CD4-positive, CD25-positive, alpha-beta regulatory T cell (primary cell): ENCODE results near the gene PAM16. TPM values are rescaled to one million over a fixed set of nuclear protein-coding genes. Genes with fewer than 3 reads are reported as not detected.
A peak's percentile ranks its signal among the peaks of the same experiment; 100 is the strongest.

ENCODE experiments used
- ATAC-seq, 2 donors: fragments of 150-1000 bp; cut with Tn5 transposase; one replicate each; pipeline ENCODE4 v1.10.0; 2021; ENCODE audit warnings: low read depth in 2 of 2, moderate number of reproducible peaks in 2 of 2, moderate library complexity in 1 of 2
- DNase-seq, 3 donors: peaks; one replicate each; pipeline versions ENCODE4 v3.0.0 to v3.0.0-alpha.2; 2012 to 2022; ENCODE audit warnings: mixed read lengths in 1 of 3
- H3K27ac ChIP-seq: one replicate; pipeline ENCODE4 v1.7.0; 2013; ENCODE audit warnings: mild to moderate bottlenecking, low read length; ENCODE audit not compliant: insufficient read depth, poor library complexity, severe bottlenecking
- H3K27me3 ChIP-seq: one replicate; pipeline ENCODE4 v1.7.0; 2013; ENCODE audit warnings: low read length; ENCODE audit not compliant: control insufficient read depth, insufficient read depth
- H3K36me3 ChIP-seq: one replicate; pipeline ENCODE4 v1.7.0; 2013; ENCODE audit warnings: mild to moderate bottlenecking, low read length, moderate library complexity; ENCODE audit not compliant: control insufficient read depth, insufficient read depth
- H3K4me1 ChIP-seq: 2 replicates; pipeline ENCODE4 v1.7.0; 2013; ENCODE audit warnings: mild to moderate bottlenecking, low read length; ENCODE audit not compliant: insufficient read depth, control insufficient read depth, poor library complexity, severe bottlenecking
- H3K4me3 ChIP-seq: one replicate; pipeline ENCODE4 v1.7.0; 2013; ENCODE audit warnings: low read depth, mild to moderate bottlenecking, low read length, moderate library complexity
- H3K9me3 ChIP-seq, 2 experiments: 1 replicate in 1 of 2; 2 replicates in 1 of 2; pipeline ENCODE4 v1.7.0; 2013; ENCODE audit warnings: low read length in 2 of 2, mild to moderate bottlenecking in 1 of 2, moderate library complexity in 1 of 2; ENCODE audit not compliant: control insufficient read depth in 2 of 2
- H3K27ac Mint-ChIP-seq, 3 donors: one replicate each; pipeline ENCODE4 v1.8.0; 2020 to 2022; ENCODE audit warnings: mild to moderate bottlenecking in 3 of 3, mixed read lengths in 3 of 3, moderate library complexity in 2 of 3
- H3K27me3 Mint-ChIP-seq: one replicate; pipeline ENCODE4 v1.8.0; 2022; ENCODE audit warnings: mild to moderate bottlenecking, mixed read lengths
- H3K36me3 Mint-ChIP-seq: one replicate; pipeline ENCODE4 v1.8.0; 2020; ENCODE audit warnings: mixed read lengths
- H3K4me1 Mint-ChIP-seq, 4 donors: one replicate each; pipeline ENCODE4 v1.8.0; 2020 to 2022; ENCODE audit warnings: mixed read lengths in 4 of 4, mild to moderate bottlenecking in 1 of 4
- H3K4me3 Mint-ChIP-seq, 4 donors: one replicate each; pipeline ENCODE4 v1.8.0; 2020 to 2022; ENCODE audit warnings: mild to moderate bottlenecking in 4 of 4, mixed read lengths in 4 of 4, moderate library complexity in 3 of 4
- H3K9me3 Mint-ChIP-seq, 7 donors: one replicate each; pipeline ENCODE4 v1.8.0; 2020 to 2022; ENCODE audit warnings: mixed read lengths in 7 of 7, mild to moderate bottlenecking in 3 of 7, moderate library complexity in 2 of 7
- polyA plus RNA-seq, 4 donors: library from polyadenylated mRNA; unstranded; fragments of 300-500 nt; fragmentation: Illumina TruSeq; gene quantifications; one replicate each; pipeline ENCODE4 v1.2.3, GENCODE V29; 2021
- total RNA-seq: library from RNA; stranded (reverse); gene quantifications from one replicate; pipeline ENCODE4 v1.2.3, GENCODE V29; 2022

PAM16 gene
- total and polyA plus RNA-seq, 5 donors from 2014 or later: 26.2 to 44.9 (median 39.6) TPM

DNA sequence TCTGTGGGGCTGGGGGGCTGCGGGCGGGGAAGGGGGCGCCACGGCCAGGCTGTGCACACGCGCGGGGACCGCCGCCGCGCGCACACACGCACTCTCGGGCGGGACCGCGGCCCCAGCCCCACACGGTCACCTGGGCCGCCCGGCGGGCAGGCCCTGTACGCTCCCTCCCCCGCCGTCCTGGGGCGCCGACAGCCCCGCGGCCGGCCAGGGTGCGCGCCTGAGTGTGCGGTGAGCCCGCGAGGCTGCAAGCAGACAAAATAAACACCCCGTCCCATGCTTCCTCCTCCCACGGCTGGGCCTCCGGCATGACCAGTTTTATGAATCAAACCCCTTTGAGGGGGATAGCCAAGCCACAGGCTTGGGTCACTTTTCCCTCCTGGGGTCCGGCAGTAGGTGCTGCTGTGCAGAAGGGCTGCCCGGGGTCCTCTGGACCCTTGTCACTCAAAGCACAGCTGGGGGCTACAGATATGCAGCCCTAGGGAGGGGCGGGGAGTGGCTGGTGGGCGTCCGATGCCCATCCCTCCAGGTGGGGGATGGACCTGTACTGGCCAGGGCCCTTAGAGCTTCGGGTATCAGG is 21.0 kb upstream of the PAM16 start:
- ATAC-seq: peak; percentile 32 to 52
- peaks cover 4% of the 10 kb centered on the region for H3K36me3 Mint-ChIP-seq
- H3K27me3 Mint-ChIP-seq: no peaks in the 10 kb centered on the region
- peak overlapping the region; percentile 66 to 86 (median 75) for H3K27ac Mint-ChIP-seq
- peak in 1 of 3 donors; percentile 37 for DNase-seq
- Histone ChIP-seq H3K27me3 (no peaks in the 10 kb centered on the region), H3K36me3 (peaks cover 9% of the 10 kb centered on the region), H3K4me3 (no peak overlapping the region), H3K27ac (peak overlapping the region; percentile 6), H3K4me1 (peaks cover 37% of the 10 kb centered on the region), H3K9me3 (no peaks in the 10 kb centered on the region)
- peak overlapping the region; percentile 47 to 86 (median 84) for H3K4me3 Mint-ChIP-seq
- H3K9me3 Mint-ChIP-seq: no peaks in the 10 kb centered on the region
- peaks cover 0 to 42% (median 11%) of the 10 kb centered on the region in 4 donors for H3K4me1 Mint-ChIP-seq

DNA sequence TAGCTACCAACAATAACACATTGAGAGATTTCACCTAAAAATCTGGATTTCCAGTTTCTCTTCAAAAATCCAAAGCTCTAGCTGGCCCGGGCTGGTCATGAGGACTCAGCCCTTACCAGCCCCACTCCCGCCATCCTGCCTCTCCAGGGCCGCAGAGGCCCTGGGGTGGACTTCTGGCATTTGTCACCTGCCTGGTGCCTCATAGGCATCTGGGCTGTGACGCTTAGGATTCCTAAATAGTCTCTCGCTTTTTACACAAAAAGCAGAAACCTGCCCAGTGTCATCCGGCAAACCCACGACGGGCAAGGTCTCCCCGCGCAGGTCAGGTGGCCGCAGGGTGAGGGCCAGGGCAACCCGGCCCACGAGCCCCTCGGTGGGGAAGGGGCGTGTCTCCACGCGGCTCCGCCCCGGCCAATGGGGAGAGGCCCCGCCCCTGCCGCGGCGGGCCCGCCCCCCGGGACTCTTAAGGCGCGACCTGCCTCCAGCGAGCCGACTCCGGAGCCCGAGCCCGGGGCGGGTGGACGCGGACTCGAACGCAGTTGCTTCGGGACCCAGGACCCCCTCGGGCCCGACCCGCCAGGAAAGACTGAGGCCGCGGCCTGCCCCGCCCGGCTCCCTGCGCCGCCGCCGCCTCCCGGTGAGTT is 20.4 kb upstream of the PAM16 start, which contains the start of gene VASN:
TSS of gene VASN (plus strand) at position 492 of the 644 bp plus-strand sequence. CDS start 9,030 bp downstream, outside the sequence.
- Histone ChIP-seq H3K27ac (peak within 1 kb of the TSS; percentile 34), H3K4me3 (no peak within 1 kb of the TSS), H3K36me3 (peaks cover 8% of the 10 kb centered on the region), H3K9me3 (no peaks in the 10 kb centered on the region), H3K27me3 (no peaks in the 10 kb centered on the region), H3K4me1 (peaks cover 37% of the 10 kb centered on the region)
- DNase-seq: peak; percentile 55 to 71 (median 62)
- peak within 1 kb of the TSS; percentile 47 to 86 (median 84) for H3K4me3 Mint-ChIP-seq
- peaks cover 0 to 40% (median 11%) of the 10 kb centered on the region in 4 donors for H3K4me1 Mint-ChIP-seq
- H3K9me3 Mint-ChIP-seq: no peaks in the 10 kb centered on the region
- peak within 1 kb of the TSS; percentile 66 to 86 (median 75) for H3K27ac Mint-ChIP-seq
- peaks cover 4% of the 10 kb centered on the region for H3K36me3 Mint-ChIP-seq
- ATAC-seq: peak; percentile 82 to 83
- no peaks in the 10 kb centered on the region for H3K27me3 Mint-ChIP-seq

DNA sequence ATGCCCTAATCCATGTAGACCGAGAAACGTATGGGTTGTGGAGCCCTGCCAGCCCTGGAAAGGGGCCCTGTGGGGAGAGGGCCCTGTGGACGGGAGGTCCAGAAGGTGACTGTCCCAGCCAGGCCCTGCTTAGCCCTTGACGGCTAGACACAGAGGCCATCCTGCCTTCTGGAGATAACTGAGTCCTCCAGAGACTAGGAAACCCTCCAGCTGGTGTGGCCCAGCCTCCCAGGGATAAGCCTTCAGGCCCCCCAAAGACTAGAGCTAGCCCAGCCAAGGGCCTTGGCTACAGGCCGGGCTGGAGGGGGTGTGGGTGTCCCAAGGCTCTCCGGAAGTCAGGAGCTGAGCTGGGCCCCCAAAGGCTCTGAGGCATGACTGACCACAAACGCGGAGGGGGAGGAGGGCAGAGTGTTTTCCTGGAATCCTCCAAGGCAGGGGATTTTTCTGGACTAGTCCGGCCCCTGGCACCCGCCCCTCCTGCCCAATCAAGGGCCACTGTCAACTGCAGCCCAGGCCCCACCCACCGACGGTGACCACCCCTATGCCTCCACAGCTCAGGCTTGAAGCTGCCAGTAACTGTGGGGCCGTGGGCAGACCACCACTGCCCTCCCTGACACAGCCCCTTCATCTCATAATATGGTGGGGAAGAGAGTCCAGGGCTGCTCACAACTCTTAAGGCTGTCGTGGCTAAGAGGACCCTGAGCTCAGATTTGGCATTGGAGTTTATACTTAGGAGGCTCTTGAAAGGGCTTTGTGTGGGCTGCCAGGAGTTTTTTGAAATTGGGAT is 19.6 kb upstream of the PAM16 start:
- peaks cover 37% of the 10 kb centered on the region for H3K4me1 ChIP-seq
- Mint-ChIP-seq H3K9me3 (no peaks in the 10 kb centered on the region), H3K36me3 (peaks cover 4% of the 10 kb centered on the region), H3K4me1 (peaks cover 0 to 40% (median 11%) of the 10 kb centered on the region in 4 donors), H3K27ac (peak overlapping the region in 1 of 3 donors; percentile 9), H3K27me3 (no peaks in the 10 kb centered on the region), H3K4me3 (peak overlapping the region in 2 of 4 donors; percentile 63 to 71)
- no peak for ATAC-seq
- no peaks in the 10 kb centered on the region for H3K9me3 ChIP-seq
- peaks cover 8% of the 10 kb centered on the region for H3K36me3 ChIP-seq
- no peak overlapping the region for H3K4me3 ChIP-seq
- no peak for DNase-seq
- H3K27ac ChIP-seq: peak overlapping the region; percentile 34
- no peaks in the 10 kb centered on the region for H3K27me3 ChIP-seq

DNA sequence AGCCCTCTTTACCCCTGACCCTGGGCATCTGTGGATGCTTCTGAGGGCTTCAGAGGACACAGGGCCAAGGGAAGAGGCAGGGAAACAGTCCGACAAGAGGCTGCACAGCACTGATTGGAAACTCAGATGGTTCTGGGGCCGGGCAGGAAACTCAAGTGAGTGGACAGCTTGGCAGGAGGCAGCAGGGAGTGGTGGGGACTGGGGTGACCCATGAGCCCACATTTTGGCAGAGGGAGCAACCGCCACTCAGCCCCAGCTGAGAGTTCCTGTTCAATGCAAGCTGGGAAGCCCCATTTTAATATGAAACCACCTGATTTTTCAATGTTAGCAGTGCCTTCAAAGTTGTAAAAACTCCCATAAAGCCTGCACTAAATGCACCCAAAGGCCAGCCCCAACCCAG is 19.0 kb upstream of the PAM16 start:
- H3K27ac Mint-ChIP-seq: peak overlapping the region in 2 of 3 donors; percentile 9 to 15
- H3K9me3 ChIP-seq: no peaks in the 10 kb centered on the region
- ATAC-seq: no peak

DNA sequence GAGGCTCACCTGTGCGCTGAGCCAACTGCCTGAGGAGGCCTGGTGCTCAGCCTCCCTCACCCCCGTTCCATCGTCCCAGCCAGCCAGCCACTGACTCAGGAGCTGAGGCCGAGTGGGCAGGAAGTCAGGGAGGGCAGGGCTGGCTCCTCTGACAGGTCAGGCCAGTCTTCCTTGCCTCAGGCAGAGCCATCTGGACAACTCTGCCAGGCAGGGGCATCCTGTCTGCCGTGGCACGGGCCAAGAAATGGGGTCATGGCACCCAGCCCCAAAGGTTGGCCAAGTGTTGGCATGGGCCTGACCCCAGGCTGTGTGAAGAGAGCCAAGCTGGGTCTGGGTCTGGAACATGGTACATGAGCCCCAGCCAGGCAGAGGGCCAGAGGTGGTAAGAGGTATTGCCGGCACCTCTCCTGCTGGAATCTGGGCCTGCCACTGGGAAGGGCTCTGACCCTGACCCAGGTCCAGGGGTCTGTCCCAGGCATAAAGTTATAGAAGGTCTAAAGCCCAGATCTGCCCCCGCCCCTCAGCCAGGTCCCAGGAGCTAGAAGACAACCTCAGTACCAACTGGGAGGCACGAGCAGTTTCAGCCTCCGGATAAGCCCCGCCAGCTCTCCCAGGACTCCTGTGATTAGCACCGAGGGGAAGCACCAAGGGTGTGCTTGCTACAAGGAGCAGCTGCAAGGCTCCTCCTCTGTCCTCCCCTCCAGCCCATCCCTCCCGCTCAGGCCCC is 18.0 kb upstream of the PAM16 start:
- no peak overlapping the region for H3K27ac ChIP-seq
- peak overlapping the region in 1 of 4 donors; percentile 47 for H3K4me3 Mint-ChIP-seq

More for the DNA sequence above, 19.0 kb upstream of the PAM16 start:
- Mint-ChIP-seq H3K36me3 (peaks cover 4% of the 10 kb centered on the region), H3K27me3 (no peaks in the 10 kb centered on the region), H3K4me3 (peak overlapping the region in 3 of 4 donors; percentile 41 to 63 (median 61)), H3K9me3 (no peaks in the 10 kb centered on the region), H3K4me1 (peaks cover 0 to 37% (median 8%) of the 10 kb centered on the region in 4 donors)
- no peak overlapping the region for H3K4me3 ChIP-seq
- peaks cover 35% of the 10 kb centered on the region for H3K4me1 ChIP-seq
- H3K27me3 ChIP-seq: no peaks in the 10 kb centered on the region
- no peak for DNase-seq
- peaks cover 14% of the 10 kb centered on the region for H3K36me3 ChIP-seq
- H3K27ac ChIP-seq: no peak overlapping the region

DNA sequence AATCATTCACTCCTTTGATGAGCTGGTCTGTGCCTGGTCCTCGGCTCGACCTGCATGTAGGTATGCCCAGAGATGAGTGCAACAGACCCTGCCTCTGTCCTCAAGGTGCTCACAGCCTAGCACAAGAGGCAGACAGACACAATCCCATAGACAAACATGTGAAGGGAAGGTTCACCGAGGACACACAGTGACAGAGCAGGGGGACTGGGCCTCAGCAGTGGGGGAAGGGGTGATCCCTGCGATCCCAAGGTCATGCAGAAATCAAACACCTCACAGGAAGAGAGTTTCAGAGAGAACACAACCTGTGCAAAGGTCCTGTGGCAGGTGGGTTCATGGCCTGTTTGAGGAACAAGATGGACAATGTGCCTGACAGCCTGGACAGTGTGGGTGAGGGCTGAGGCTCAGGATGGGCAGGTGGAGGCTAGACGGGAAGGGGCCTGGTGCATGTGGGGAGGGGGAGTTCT is 16.3 kb upstream of the PAM16 start:
- no peaks in the 10 kb centered on the region for H3K27me3 ChIP-seq
- DNase-seq: no peak
- H3K4me3 Mint-ChIP-seq: peak overlapping the region in 1 of 4 donors; percentile 32
- no peaks in the 10 kb centered on the region for H3K9me3 ChIP-seq
- peaks cover 9% of the 10 kb centered on the region for H3K4me1 ChIP-seq
- peaks cover 11% of the 10 kb centered on the region for H3K36me3 Mint-ChIP-seq
- ATAC-seq: no peak
- peaks cover 38% of the 10 kb centered on the region for H3K36me3 ChIP-seq
- no peaks in the 10 kb centered on the region for H3K9me3 Mint-ChIP-seq
- H3K27ac Mint-ChIP-seq: peak overlapping the region in 1 of 3 donors; percentile 26
- peaks cover 0 to 19% (median 2%) of the 10 kb centered on the region in 4 donors for H3K4me1 Mint-ChIP-seq
- no peaks in the 10 kb centered on the region for H3K27me3 Mint-ChIP-seq
- no peak overlapping the region for H3K4me3 ChIP-seq
- H3K27ac ChIP-seq: no peak overlapping the region

More for the DNA sequence above, 18.0 kb upstream of the PAM16 start:
- no peak for DNase-seq
- Histone ChIP-seq H3K36me3 (peaks cover 24% of the 10 kb centered on the region), H3K4me1 (peaks cover 25% of the 10 kb centered on the region), H3K4me3 (no peak overlapping the region), H3K27me3 (no peaks in the 10 kb centered on the region), H3K9me3 (no peaks in the 10 kb centered on the region)
- Mint-ChIP-seq H3K27ac (peak overlapping the region in 1 of 3 donors; percentile 25), H3K9me3 (no peaks in the 10 kb centered on the region), H3K27me3 (no peaks in the 10 kb centered on the region), H3K36me3 (peaks cover 4% of the 10 kb centered on the region), H3K4me1 (peaks cover 0 to 33% (median 8%) of the 10 kb centered on the region in 4 donors)
- no peak for ATAC-seq

DNA sequence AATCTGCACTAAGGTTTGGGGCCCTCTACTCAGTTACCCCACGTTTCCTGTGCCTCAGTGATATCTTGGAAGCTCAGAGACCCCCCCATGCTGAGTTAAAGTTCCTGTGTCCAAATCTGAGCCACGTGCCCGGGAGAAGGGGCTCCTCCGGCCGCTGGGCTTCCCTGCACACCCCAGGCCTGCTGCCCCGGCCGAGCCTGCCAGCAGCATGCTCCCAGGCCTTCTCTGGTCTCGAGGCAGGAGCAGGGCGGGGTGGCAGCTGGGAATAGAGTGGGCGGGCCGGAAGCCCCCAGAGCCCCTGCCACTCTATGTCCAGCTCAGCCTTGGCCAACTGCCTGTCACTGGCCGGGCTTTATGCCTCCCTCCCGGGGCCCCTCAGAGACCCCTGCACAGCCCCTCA is 14.9 kb upstream of the PAM16 start:
- H3K27ac Mint-ChIP-seq: no peak overlapping the region
- H3K36me3 Mint-ChIP-seq: peaks cover 11% of the 10 kb centered on the region
- no peak for DNase-seq
- H3K27ac ChIP-seq: no peak overlapping the region
- H3K27me3 Mint-ChIP-seq: no peaks in the 10 kb centered on the region
- H3K4me1 Mint-ChIP-seq: peaks cover 0 to 13% (median 0%) of the 10 kb centered on the region in 4 donors
- no peaks in the 10 kb centered on the region for H3K4me1 ChIP-seq
- H3K27me3 ChIP-seq: no peaks in the 10 kb centered on the region
- no peaks in the 10 kb centered on the region for H3K9me3 ChIP-seq
- H3K4me3 ChIP-seq: no peak overlapping the region
- no peak overlapping the region for H3K4me3 Mint-ChIP-seq
- H3K9me3 Mint-ChIP-seq: no peaks in the 10 kb centered on the region
- H3K36me3 ChIP-seq: peaks cover 51% of the 10 kb centered on the region
- no peak for ATAC-seq
